GM19193 (cell line): ENCODE data around the gene FGF16.

Experiments used
- POLR2A ChIP-seq: IDR thresholded peaks from 4 replicates; pipeline ENCODE4 v1.6.1; 2011; ENCODE audit not compliant: insufficient read depth, insufficient read length; ENCODE audit errors: extremely low read depth

The FGF16 gene

GRCh38 chrX:77446908-77447652, at the start of gene FGF16:
Gene FGF16 (plus strand): TSS chrX:77447389. CDS start chrX:77447675, 286 bp downstream.
- no peak for TF ChIP-seq POLR2A

DNA sequence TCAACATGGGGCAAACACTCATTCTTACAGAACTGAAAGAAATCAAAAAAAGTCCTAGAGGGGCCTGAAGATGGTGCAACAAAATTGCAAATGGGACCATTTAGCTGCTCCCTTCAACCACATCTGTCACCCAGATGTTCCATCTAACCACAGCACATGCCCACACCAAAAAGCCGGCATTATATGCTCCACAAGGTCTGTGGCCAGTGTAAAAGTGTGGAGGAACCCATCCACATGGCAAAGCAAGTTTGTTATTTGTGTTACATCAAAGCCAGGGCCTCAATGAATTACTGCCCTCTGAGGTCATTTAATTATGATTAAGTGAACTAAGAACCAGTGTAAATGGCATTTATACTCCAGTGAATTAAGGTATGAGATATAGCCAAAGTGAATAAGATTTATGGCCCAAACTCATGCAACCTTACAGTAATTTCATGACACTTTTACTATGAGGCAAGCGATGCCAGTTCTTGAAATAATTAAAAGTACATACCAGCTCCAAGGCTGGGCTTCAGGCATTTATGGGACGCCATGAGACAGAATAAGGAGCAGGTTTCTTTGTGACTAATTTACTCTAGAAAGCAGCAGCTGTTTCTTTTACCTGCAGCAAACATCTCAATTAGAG, 48.7 kb upstream of the FGF16 start:
- TF ChIP-seq POLR2A, result no peak

DNA sequence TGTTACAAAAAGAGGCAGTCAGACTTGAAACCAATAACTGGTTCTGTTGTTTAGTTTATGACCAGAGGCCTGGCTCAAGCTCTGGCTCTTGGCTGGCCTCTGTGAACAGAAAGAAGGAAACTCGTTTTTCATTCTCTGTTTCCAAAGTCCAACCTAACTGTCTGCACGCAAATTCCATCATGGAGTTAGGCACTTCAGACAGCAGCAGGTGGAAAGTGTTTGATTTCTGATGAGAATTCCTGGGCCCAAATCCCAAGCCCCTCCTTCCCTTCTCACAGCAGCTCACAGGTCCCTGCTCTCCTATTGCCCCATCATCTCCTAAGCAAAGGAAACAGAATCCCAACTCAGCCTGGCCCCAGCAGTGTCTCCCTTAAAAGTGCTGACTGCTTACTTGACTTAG, 42.8 kb upstream of the FGF16 start:
- no peak for TF ChIP-seq POLR2A

- TF ChIP-seq POLR2A, result no peak
Measured at GRCh38 chrX:77412631-77413030, 34.6 kb upstream of the FGF16 start.

GRCh38 chrX:77415161-77415560, 32.0 kb upstream of the FGF16 start:
- no peak for TF ChIP-seq POLR2A

- no peak for TF ChIP-seq POLR2A
Measured at GRCh38 chrX:77415882-77416281, 31.3 kb upstream of the FGF16 start.

- TF ChIP-seq POLR2A, result no peak
Measured at GRCh38 chrX:77422891-77423648, 24.1 kb upstream of the FGF16 start.

DNA sequence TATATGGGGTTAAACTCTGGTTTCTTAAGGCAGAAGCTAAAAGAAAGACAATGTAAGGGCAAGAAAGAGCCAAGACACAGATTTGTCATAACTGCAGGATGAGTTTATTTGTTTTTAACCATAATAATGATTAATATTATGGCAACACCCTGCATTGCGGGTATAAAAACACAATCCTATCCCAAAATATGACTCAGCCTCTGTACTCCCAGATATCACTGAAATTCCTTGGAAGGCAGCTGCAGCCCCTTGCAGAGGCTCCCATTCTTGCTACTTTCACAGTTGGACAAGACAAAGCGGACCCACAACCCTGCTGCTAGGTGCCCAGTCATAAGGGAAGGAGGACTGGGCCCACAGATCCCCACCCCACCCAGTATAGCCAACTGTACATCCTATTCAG, 20.4 kb upstream of the FGF16 start:
- no peak for TF ChIP-seq POLR2A

DNA sequence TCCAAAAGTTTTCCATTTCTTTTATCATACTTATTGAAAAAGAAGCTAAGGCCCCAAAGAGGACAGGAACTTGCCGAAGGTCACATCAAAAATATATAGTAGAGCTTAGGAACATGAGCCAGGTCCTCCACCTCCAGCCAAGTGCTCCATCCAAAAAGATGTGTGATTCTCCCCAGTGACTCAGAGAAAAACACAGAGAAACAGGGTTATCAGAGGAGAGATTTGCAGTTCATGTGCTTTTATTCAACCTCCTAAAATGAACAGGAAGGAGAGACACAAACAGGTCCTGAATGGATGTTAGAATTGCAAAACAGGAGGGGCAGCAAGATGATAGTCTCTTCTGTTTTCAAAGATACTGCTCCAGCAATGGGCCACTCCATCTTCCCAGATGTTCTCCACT, 19.6 kb upstream of the FGF16 start:
- TF ChIP-seq POLR2A, result no peak

- TF ChIP-seq POLR2A, result no peak
Measured at GRCh38 chrX:77428551-77428950, 18.6 kb upstream of the FGF16 start.

DNA sequence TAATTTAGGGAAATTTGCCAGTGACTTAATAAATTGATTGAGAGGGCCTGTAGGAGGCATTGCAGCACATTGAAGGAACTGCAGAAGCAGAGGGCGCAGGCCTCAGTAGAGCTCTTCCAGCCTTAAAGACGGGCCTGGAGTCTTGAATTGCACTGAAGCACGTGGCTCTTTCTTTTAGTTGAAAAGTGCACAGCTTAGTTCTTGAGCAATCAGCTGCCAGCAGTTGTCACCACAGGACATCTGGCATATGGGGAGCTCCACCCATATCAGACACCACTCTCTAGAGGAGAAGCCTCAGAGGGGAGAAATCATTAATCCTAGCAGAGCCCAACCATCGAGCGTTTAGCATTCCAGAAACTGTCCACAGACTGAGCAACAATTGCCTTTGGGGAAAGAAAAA, 16.0 kb upstream of the FGF16 start:
- no peak for TF ChIP-seq POLR2A

DNA sequence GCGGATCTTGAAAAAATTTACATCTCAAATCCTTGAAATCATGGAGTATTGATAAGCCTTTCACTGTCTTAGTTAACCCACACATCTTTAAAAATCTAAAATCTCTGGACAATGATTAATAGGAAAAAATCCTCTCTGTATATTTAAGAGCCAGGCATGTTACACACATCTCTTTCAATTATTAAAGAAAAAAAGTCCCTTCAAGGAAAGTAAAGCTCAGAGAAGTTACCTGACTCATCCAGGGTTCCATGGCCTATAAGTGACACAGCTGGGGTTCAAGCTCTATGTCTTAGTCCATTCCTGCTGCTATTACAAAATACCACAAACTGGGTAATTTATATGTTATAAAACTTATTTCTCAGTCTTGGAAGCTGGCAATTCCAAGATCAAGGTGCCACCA, 14.2 kb upstream of the FGF16 start:
- no peak for TF ChIP-seq POLR2A

- TF ChIP-seq POLR2A, result no peak
Measured at GRCh38 chrX:77434962-77435361, 12.2 kb upstream of the FGF16 start.

GRCh38 chrX:77436271-77436670, 10.9 kb upstream of the FGF16 start:
- no peak for TF ChIP-seq POLR2A

- no peak for TF ChIP-seq POLR2A
Measured at GRCh38 chrX:77436682-77437081, 10.5 kb upstream of the FGF16 start.

- TF ChIP-seq POLR2A, result no peak
Measured at GRCh38 chrX:77440330-77440729, 6.9 kb upstream of the FGF16 start.

DNA sequence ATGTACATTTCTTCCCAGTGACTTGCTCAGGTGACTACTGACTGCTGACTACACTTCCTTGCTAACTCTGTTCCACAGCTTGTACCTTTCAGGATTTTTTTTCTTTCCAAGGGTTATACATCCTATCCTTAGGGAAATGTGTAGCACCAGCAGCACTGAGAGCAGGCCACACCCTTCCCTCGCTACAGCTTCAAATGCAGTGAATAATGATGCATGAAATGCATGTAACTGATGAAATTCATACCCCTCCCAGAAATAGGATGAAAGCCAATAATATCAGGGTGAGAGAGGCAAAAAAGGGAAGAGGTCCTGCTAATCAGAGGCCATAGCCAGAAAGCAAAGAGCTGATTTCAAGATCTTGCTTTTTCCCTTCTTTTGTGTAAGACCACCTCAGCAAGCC, 6.2 kb upstream of the FGF16 start:
- TF ChIP-seq POLR2A, result no peak

DNA sequence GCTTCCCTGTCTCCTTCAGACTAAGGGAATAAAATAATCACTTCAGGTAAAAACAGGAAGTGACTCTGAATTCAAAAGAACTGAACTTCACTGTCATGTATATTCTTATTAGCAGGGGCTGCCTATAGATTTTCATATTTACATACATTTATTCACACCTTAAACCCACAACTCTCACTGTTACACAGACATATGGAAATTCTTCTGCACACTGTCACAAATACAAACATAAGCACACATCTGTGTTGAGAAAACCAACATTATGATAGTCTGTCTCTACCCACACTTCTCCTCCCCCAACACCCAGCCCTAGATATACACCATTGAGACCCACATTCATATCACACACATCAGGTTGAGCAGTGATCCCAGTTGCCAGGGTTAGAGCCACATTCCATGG, 5.7 kb upstream of the FGF16 start:
- no peak for TF ChIP-seq POLR2A
